ENCODE measurements around the gene CYP4B1.

CYP4B1 gene

DNA sequence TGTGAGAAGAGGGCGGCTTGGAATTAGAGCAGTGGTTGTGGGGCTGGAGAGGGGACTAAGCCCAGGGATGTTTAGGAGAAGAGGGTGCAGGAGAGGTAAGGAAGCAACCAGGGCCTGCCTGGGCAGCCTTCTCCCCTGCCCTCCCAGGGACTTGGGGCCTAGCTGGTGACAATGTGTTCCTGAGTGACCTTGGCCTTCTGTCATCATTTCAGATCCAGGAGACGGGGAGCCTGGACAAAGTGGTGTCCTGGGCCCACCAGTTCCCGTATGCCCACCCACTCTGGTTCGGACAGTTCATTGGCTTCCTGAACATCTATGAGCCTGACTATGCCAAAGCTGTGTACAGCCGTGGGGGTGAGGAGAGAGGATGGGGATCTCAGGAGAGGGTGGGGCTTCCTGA lies 11.8 kb downstream of the CYP4B1 start:
- no peaks in the 10 kb centered on the region for H3K4me1 ChIP-seq
- no peak overlapping the region for H3K4me3 ChIP-seq (ENCODE audit: low read depth, low read length)
- H3K36me3 ChIP-seq = no peaks in the 10 kb centered on the region

GRCh38 chr1:46811053-46811452 lies 12.2 kb downstream of the CYP4B1 start:
- H3K27me3 ChIP-seq = no peaks in the 10 kb centered on the region
- H3K4me3 ChIP-seq (ENCODE audit: low read depth, low read length) = no peak overlapping the region
- no peaks in the 10 kb centered on the region for H3K4me1 ChIP-seq
- H3K36me3 ChIP-seq = no peaks in the 10 kb centered on the region
- DNase-seq = no peak
- no peak for TF ChIP-seq CTCF (IDR thresholded peaks at IDR 0.05; ENCODE audit: low read depth, low read length)
- H3K9me3 ChIP-seq = no peaks in the 10 kb centered on the region

More for the DNA sequence above, 11.8 kb downstream of the CYP4B1 start:
- TF ChIP-seq CTCF (IDR thresholded peaks at IDR 0.05; ENCODE audit: low read depth, low read length) = no peak
- Histone ChIP-seq H3K27me3 (no peaks in the 10 kb centered on the region), H3K9me3 (no peaks in the 10 kb centered on the region)
- no peak for DNase-seq

DNA sequence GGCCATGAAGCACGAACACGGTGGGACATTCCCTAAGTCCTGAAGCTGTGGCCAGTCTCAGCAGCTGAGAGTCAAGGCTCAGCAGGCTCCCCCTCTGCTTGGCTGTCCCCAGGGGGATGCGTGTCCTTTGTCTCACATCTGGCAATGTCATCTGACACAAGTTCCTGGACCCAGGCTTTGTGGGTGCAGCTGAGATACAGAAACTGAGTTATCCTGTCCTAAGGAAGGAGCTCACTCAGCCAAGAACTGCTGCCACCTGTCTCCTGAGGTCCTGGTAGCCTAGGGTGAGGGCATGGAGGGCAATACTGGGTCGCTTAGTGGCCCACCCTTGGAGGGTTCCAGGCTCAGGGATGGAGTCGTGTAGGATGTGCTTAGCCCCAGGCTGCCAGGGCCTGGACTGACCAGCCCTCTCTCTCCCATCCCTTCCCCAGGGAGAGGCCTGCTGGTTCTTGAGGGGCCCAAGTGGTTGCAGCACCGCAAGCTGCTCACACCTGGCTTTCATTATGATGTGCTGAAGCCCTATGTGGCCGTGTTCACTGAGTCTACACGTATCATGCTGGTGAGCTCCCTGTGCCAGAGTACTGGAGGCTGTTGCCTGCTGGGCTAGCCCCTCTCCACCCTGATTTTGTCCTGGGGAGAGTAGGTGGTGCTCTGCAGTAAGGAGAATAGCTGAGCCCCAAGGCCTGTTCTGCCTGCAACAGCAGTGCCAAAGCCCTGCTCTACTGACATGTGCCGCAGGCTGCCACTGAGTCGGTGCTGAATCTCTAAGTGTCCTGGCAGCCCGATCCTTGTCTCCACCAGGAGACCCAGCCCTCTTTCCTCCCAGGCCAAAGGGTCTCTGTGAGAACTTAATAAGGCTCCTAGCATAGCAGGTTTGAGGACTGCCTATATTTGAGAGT lies 13.5 kb downstream of the CYP4B1 start:
- H3K4me1 ChIP-seq = no peaks in the 10 kb centered on the region
- no peaks in the 10 kb centered on the region for H3K9me3 ChIP-seq
- no peak overlapping the region for H3K4me3 ChIP-seq (ENCODE audit: low read depth, low read length)
- H3K36me3 ChIP-seq = no peaks in the 10 kb centered on the region
- no peak for TF ChIP-seq CTCF (IDR thresholded peaks at IDR 0.05; ENCODE audit: low read depth, low read length)
- peak; percentile 8 for DNase-seq
- H3K27me3 ChIP-seq = no peaks in the 10 kb centered on the region

GRCh38 chr1:46812996-46813857 lies 14.4 kb downstream of the CYP4B1 start:
- no peak overlapping the region for H3K4me3 ChIP-seq (ENCODE audit: low read depth, low read length)
- no peak for TF ChIP-seq CTCF (IDR thresholded peaks at IDR 0.05; ENCODE audit: low read depth, low read length)
- DNase-seq = no peak

GRCh38 chr1:46813858-46814396 lies 15.1 kb downstream of the CYP4B1 start:
- no peak for DNase-seq
- Histone ChIP-seq H3K36me3 (no peaks in the 10 kb centered on the region), H3K9me3 (no peaks in the 10 kb centered on the region), H3K4me3 (ENCODE audit: low read depth, low read length) (no peak overlapping the region), H3K27me3 (no peaks in the 10 kb centered on the region), H3K4me1 (no peaks in the 10 kb centered on the region)
- TF ChIP-seq CTCF (IDR thresholded peaks at IDR 0.05; ENCODE audit: low read depth, low read length) = no peak

More at GRCh38 chr1:46812996-46813857, 14.4 kb downstream of the CYP4B1 start:
- no peaks in the 10 kb centered on the region for H3K9me3 ChIP-seq
- no peaks in the 10 kb centered on the region for H3K36me3 ChIP-seq
- H3K4me1 ChIP-seq = no peaks in the 10 kb centered on the region
- H3K27me3 ChIP-seq = no peaks in the 10 kb centered on the region
